Activated T-helper 1 cell treated with anti-CD3 and anti-CD28 coated beads, Interleukin-2, amount 50 U/mL, for 16 hours (primary cell): ENCODE data around the gene SLX9.

Source experiments
- DNase-seq, 2 donors: peaks; one replicate each; pipeline ENCODE4 v3.0.0-alpha.2; 2020; ENCODE audit warnings: low read depth in 1 of 2, low spot score in 1 of 2

Gene SLX9

GRCh38 chr21:44989537-44989886 is 49.7 kb downstream of the SLX9 start:
- no peak for DNase-seq

GRCh38 chr21:44989943-44990780 is 50.3 kb downstream of the SLX9 start:
- DNase-seq, result no peak

- DNase-seq, result no peak
These were observed 51.1 kb downstream of the SLX9 start for GRCh38 chr21:44990921-44991320.

GRCh38 chr21:44991538-44992483 is 52.0 kb downstream of the SLX9 start:
- DNase-seq, result no peak

GRCh38 chr21:44992608-44993031 is 52.8 kb downstream of the SLX9 start:
- no peak for DNase-seq

- no peak for DNase-seq
These were observed 53.7 kb downstream of the SLX9 start for GRCh38 chr21:44993321-44994046.

GRCh38 chr21:44994047-44994694 is 54.3 kb downstream of the SLX9 start:
- no peak for DNase-seq

DNA sequence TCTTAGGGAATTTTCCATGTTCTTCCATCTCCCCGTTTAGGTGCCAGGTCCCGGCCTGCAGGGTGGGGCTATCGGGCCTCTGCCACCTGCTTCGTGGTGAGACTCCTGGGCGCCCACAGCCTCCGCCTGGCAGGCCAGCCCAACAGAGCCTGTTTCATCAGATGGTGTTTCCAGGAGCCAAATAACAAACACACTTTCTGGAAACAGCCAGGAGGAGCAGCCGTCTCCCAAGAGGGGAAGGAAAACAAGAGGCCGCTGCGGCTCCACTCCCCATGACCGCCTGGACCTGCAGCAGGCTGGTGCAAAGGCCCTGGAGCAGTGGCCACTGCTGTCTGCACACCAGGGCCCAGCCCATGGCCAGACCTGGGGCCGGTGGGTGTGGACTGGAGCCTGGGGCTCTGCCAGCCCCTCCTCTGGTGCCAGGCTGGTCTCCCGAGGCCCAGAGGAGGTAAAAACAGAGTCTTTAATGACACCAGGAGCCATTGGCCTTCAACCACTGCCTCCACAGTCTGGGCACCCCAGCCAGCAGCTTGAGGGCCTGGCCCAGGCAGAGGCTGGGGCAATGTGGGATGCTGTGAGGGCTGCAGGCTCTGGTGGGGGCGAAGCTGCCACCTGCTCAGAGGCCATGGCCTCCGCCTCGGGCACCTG is 55.0 kb downstream of the SLX9 start:
- no peak for DNase-seq

- DNase-seq, result no peak
These were observed 55.6 kb downstream of the SLX9 start for GRCh38 chr21:44995343-44995941.

- DNase-seq, result no peak
These were observed 56.3 kb downstream of the SLX9 start for GRCh38 chr21:44996096-44996495.

DNA sequence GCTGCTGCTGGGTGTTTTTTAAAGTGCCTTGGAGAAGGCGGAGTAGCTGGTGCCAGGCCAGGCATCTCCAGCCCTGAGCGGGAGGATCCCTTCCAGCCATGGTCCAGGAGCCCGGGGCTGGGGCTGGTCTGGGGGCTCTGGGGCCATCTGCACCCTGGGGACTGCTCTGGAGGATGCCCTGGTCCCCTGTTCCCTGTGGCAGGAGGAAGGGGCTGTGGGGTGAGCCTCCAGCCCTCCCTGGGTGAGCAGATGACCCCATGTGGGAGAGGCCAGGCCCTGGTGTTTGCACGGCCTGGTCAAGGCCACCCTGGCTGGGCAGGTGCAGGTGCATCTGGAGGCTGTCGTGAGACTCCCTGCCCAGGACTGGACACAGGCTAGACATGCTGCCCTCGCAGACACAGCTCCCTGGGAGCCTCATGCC is 56.7 kb downstream of the SLX9 start:
- DNase-seq, result no peak

GRCh38 chr21:44996983-44997936 is 57.4 kb downstream of the SLX9 start:
- DNase-seq, result no peak

DNA sequence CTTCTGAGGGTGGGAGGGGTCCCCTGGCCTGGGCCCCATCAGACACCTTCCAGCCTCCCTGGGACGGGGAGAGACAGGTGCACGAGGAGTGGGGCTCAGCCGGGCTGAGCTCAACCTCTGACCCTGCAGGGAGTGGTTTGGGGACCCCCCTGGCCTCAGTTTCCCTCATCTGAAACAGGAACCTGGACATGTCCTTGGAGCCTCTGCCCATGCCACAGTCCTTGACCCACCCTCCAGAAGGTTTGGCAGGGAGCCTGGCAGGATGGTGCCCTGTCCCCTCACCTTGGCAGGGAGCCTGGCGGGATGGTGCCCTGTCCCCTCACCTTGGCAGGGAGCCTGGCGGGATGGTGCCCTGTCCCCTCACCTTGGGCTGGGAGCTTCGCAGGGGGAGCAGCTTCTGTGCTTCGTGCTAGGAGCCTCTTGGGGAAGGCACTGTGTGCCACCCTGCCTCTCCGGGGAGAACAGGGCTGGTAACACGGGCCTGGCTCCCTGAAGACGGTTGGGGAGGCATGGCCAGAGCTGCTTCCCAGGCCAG is 58.3 kb downstream of the SLX9 start:
- DNase-seq, result no peak

- DNase-seq, result no peak
These were observed 59.0 kb downstream of the SLX9 start for GRCh38 chr21:44998621-44999427.

- no peak for DNase-seq
These were observed 59.7 kb downstream of the SLX9 start for GRCh38 chr21:44999428-44999971.

- no peak for DNase-seq
These were observed 60.3 kb downstream of the SLX9 start for GRCh38 chr21:44999972-45000636.

DNA sequence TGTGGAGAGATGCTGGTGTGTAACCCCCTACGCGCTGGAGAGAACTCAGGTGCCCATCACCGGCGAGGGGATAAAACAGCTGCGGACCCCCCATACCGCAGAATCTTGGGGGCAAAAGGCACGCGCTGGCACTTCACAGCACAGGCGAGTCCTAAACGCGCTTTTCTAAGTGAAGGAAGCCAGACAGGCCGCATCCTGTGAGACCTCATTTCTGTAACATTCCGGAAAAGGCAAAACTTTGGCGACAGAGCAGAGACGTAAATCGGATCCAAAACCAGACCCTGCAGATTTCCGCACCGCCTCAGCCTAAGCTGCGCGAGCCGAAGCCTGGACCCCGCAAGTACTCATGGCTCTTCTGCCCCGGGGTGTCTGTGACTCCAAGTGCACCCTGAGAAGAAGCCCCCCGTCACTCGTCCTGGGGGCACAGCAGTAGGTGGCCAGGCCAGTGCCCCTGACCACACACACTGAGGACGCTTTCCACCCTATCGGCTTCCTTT is 60.9 kb downstream of the SLX9 start:
- no peak for DNase-seq
